ENCODE data around the gene DPF3.

Gene DPF3

DNA sequence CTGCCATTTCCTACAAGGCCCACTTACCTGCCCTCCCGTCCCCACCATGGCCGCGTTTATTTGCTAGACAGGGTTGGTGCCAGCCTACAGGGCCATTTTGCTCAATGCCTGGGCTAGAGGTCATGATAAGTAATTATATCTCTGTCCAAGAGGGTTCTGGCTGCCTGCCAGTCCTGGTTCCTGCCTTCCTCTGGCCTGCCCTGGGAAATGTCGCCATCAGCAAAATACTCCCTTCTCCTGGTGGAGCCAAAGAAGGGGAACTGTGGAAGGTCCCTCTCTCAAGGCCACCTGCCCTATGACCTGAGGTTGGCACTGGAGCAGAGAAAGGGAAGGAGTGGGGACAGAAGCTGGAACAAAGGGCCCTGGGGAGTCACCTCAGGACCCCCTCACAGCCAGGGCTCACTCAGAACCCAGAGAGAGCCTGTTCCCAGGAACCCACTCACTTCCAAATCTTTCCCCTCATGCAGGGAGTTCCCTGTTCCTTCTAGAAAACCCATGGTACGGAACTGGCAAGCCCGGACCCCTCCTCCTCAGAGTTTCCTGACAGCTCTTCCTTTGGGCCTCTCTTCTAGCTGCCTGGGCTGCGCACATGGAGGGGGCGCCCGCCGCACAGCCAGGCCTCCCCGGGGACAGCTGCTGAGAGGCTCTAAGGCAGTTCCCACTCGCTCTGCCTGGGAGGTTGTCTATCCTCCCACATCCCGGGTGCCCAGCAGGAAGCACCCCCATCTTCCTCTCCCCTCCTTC lies 280.5 kb downstream of the DPF3 start:
- Histone ChIP-seq H3K9ac (ENCODE audit: low read depth, low read length) (no peak overlapping the region), H3K4me1 (ENCODE audit: insufficient read depth, low read length) (peaks cover 3% of the 10 kb centered on the region), H3K4me3 (ENCODE audit: low read length) (no peak overlapping the region), H3K36me3 (ENCODE audit: insufficient read depth, low read depth, low read length) (no peaks in the 10 kb centered on the region), H3K9me3 (ENCODE audit: insufficient read depth, low read depth, low read length) (no peaks in the 10 kb centered on the region), H3K27me3 (ENCODE audit: insufficient read depth, low read length) (no peaks in the 10 kb centered on the region), H3K27ac (ENCODE audit: low read length) (no peak overlapping the region)

GRCh38 chr14:72612041-72612440 lies 281.9 kb downstream of the DPF3 start:
- no peaks in the 10 kb centered on the region for H3K9me3 ChIP-seq (ENCODE audit: insufficient read depth, low read depth, low read length)
- no peak overlapping the region for H3K4me3 ChIP-seq (ENCODE audit: low read length)
- no peak overlapping the region for H3K27ac ChIP-seq (ENCODE audit: low read length)
- H3K4me1 ChIP-seq (ENCODE audit: insufficient read depth, low read length), result peaks cover 3% of the 10 kb centered on the region; the same call in 1 of the 2 replicates
- H3K27me3 ChIP-seq (ENCODE audit: insufficient read depth, low read length), result no peaks in the 10 kb centered on the region
- no peak overlapping the region for H3K9ac ChIP-seq (ENCODE audit: low read depth, low read length)
- H3K36me3 ChIP-seq (ENCODE audit: insufficient read depth, low read depth, low read length), result no peaks in the 10 kb centered on the region

- Histone ChIP-seq H3K27me3 (ENCODE audit: insufficient read depth, low read length) (no peaks in the 10 kb centered on the region), H3K36me3 (ENCODE audit: insufficient read depth, low read depth, low read length) (no peaks in the 10 kb centered on the region), H3K27ac (ENCODE audit: low read length) (no peak overlapping the region), H3K9me3 (ENCODE audit: insufficient read depth, low read depth, low read length) (no peaks in the 10 kb centered on the region), H3K4me1 (ENCODE audit: insufficient read depth, low read length) (peaks cover 3% of the 10 kb centered on the region; the same call in 1 of the 2 replicates), H3K4me3 (ENCODE audit: low read length) (no peak overlapping the region), H3K9ac (ENCODE audit: low read depth, low read length) (no peak overlapping the region)
Measured at GRCh38 chr14:72611506-72611905, 282.4 kb downstream of the DPF3 start.

- Histone ChIP-seq H3K36me3 (ENCODE audit: insufficient read depth, low read depth, low read length) (no peaks in the 10 kb centered on the region), H3K9me3 (ENCODE audit: insufficient read depth, low read depth, low read length) (no peaks in the 10 kb centered on the region), H3K27me3 (ENCODE audit: insufficient read depth, low read length) (no peaks in the 10 kb centered on the region), H3K9ac (ENCODE audit: low read depth, low read length) (no peak overlapping the region), H3K4me3 (ENCODE audit: low read length) (no peak overlapping the region), H3K4me1 (ENCODE audit: insufficient read depth, low read length) (peaks cover 3% of the 10 kb centered on the region; the same call in 1 of the 2 replicates), H3K27ac (ENCODE audit: low read length) (no peak overlapping the region)
Measured at GRCh38 chr14:72610831-72611200, 283.1 kb downstream of the DPF3 start.

DNA sequence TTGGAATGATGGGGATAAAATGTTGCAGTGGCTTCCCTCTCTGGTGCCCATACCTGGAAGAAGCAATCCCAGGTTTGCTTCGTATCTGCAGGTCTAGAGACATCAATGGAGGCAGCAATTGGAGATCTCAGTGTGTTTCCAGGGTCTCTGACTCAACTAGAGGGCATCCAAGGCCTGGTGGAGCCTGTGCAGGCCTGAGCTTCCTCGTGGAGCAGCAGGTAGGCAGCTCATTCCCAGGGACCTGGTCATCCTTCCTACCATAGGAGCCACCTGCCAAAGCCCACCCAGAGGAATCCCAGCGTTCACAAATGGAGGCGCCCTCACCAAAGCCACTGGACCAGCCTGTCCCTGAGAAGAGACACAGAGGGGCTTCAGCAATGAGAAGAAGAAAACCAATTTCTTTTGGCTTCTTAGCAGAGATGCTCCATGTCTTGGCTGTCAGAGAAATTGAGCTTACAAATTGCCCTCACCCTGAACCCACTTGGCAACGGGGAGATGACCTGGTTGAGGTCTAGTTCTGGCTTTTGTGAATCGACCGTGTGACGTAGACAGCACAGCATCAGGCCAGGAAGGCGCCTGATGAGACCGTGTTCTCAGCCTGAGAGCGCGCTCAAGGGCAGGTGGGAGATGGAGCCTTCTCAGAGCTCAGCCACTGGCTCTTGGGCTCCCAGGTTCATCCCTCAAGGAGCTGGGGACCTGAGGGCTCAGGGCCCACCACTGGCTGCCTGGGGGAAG lies 283.6 kb downstream of the DPF3 start:
- no peak overlapping the region for H3K27ac ChIP-seq (ENCODE audit: low read length)
- no peaks in the 10 kb centered on the region for H3K27me3 ChIP-seq (ENCODE audit: insufficient read depth, low read length)
- no peak overlapping the region for H3K9ac ChIP-seq (ENCODE audit: low read depth, low read length)
- H3K9me3 ChIP-seq (ENCODE audit: insufficient read depth, low read depth, low read length), result no peaks in the 10 kb centered on the region
- no peaks in the 10 kb centered on the region for H3K36me3 ChIP-seq (ENCODE audit: insufficient read depth, low read depth, low read length)
- no peak overlapping the region for H3K4me3 ChIP-seq (ENCODE audit: low read length)
- H3K4me1 ChIP-seq (ENCODE audit: insufficient read depth, low read length), result peaks cover 3% of the 10 kb centered on the region; the same call in 1 of the 2 replicates

GRCh38 chr14:72609205-72609916 lies 284.5 kb downstream of the DPF3 start:
- no peak overlapping the region for H3K27ac ChIP-seq (ENCODE audit: low read length)
- no peaks in the 10 kb centered on the region for H3K27me3 ChIP-seq (ENCODE audit: insufficient read depth, low read length)
- H3K9ac ChIP-seq (ENCODE audit: low read depth, low read length), result no peak overlapping the region

DNA sequence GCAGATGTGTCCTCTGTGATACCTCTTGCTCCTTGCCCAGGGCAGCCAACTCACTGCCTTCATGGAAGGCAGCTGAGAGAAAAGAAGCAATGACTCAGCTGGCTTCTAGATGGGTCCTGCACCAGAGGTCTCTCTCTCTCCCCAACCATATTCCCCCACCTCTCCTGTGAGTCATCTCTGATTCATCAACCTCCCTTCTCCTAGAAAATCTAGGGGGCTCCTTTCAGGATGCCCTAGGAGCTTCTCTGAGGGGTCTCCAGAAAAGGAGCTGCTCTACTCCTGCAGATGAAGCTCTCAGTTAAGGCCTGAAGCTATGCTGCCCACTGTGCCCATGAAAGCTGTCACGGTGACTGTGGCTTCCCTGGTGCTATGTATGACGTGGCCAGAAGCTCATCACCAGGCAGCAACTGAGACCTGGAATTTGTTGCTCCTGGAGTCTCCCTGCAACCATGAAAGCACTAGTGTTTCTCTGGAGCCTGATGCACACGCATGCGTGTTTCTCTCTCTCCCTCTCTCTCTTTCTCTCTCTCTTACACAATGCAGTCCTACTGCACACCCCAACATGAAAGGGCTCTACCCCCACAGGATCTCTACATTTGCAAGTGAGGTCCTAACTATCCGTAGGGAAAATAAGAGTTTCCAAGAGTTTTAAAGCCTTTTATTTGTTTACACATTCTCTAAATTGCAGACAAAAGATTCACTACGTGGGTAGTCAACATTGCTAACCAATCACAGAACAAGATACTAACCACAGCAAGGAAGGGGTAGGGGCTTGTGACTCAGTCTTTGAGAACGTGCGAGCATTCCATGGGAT lies 285.3 kb downstream of the DPF3 start:
- H3K9ac ChIP-seq (ENCODE audit: low read depth, low read length), result no peak overlapping the region
- H3K27ac ChIP-seq (ENCODE audit: low read length), result no peak overlapping the region
- H3K4me3 ChIP-seq (ENCODE audit: low read length), result no peak overlapping the region
- no peaks in the 10 kb centered on the region for H3K36me3 ChIP-seq (ENCODE audit: insufficient read depth, low read depth, low read length)
- H3K4me1 ChIP-seq (ENCODE audit: insufficient read depth, low read length), result peaks cover 3% of the 10 kb centered on the region; the same call in 1 of the 2 replicates
- H3K27me3 ChIP-seq (ENCODE audit: insufficient read depth, low read length), result no peaks in the 10 kb centered on the region
- H3K9me3 ChIP-seq (ENCODE audit: insufficient read depth, low read depth, low read length), result no peaks in the 10 kb centered on the region

More at GRCh38 chr14:72609205-72609916, 284.5 kb downstream of the DPF3 start:
- Histone ChIP-seq H3K36me3 (ENCODE audit: insufficient read depth, low read depth, low read length) (no peaks in the 10 kb centered on the region), H3K4me3 (ENCODE audit: low read length) (no peak overlapping the region), H3K4me1 (ENCODE audit: insufficient read depth, low read length) (peaks cover 3% of the 10 kb centered on the region; the same call in 1 of the 2 replicates), H3K9me3 (ENCODE audit: insufficient read depth, low read depth, low read length) (no peaks in the 10 kb centered on the region)

- Histone ChIP-seq H3K36me3 (ENCODE audit: insufficient read depth, low read depth, low read length) (no peaks in the 10 kb centered on the region), H3K27ac (ENCODE audit: low read length) (no peak overlapping the region), H3K9me3 (ENCODE audit: insufficient read depth, low read depth, low read length) (no peaks in the 10 kb centered on the region), H3K4me1 (ENCODE audit: insufficient read depth, low read length) (peaks cover 3% of the 10 kb centered on the region; the same call in 1 of the 2 replicates), H3K9ac (ENCODE audit: low read depth, low read length) (no peak overlapping the region), H3K27me3 (ENCODE audit: insufficient read depth, low read length) (no peaks in the 10 kb centered on the region), H3K4me3 (ENCODE audit: low read length) (no peak overlapping the region)
Measured at GRCh38 chr14:72607386-72608130, 286.3 kb downstream of the DPF3 start.

GRCh38 chr14:72606879-72607278 lies 287.0 kb downstream of the DPF3 start:
- no peak overlapping the region for H3K4me3 ChIP-seq (ENCODE audit: low read length)
- H3K27me3 ChIP-seq (ENCODE audit: insufficient read depth, low read length), result no peaks in the 10 kb centered on the region
- no peaks in the 10 kb centered on the region for H3K36me3 ChIP-seq (ENCODE audit: insufficient read depth, low read depth, low read length)
- no peaks in the 10 kb centered on the region for H3K9me3 ChIP-seq (ENCODE audit: insufficient read depth, low read depth, low read length)
- no peak overlapping the region for H3K27ac ChIP-seq (ENCODE audit: low read length)
- no peak overlapping the region for H3K9ac ChIP-seq (ENCODE audit: low read depth, low read length)
- H3K4me1 ChIP-seq (ENCODE audit: insufficient read depth, low read length), result peaks cover 3% of the 10 kb centered on the region; the same call in 1 of the 2 replicates

DNA sequence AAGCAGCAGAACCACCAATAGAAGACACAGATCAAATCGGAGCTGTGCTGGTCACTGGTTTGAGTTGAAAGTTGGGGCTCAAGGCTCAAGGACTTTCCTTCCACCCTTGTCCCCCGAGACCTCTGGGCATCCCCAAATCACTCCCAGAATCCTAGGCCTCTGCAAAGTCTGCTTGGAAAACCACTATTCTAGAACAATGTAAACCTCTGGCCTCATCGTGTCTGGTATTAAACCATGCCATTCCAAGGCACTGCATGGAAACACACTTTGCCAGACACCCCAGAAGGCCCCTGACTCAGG lies 288.0 kb downstream of the DPF3 start:
- peaks cover 3% of the 10 kb centered on the region; the same call in 1 of the 2 replicates for H3K4me1 ChIP-seq (ENCODE audit: insufficient read depth, low read length)
- H3K27ac ChIP-seq (ENCODE audit: low read length), result no peak overlapping the region
- no peaks in the 10 kb centered on the region for H3K27me3 ChIP-seq (ENCODE audit: insufficient read depth, low read length)
- no peaks in the 10 kb centered on the region for H3K36me3 ChIP-seq (ENCODE audit: insufficient read depth, low read depth, low read length)
- no peaks in the 10 kb centered on the region for H3K9me3 ChIP-seq (ENCODE audit: insufficient read depth, low read depth, low read length)
- H3K9ac ChIP-seq (ENCODE audit: low read depth, low read length), result no peak overlapping the region
- H3K4me3 ChIP-seq (ENCODE audit: low read length), result no peak overlapping the region

Data from iPS-20b (cell line).